ENCODE results near the gene CRADD.
"Not testable (repeated sequence)": the region's sequence is repeated elsewhere in the genome, so short reads cannot be mapped to it uniquely, and the experiment has no call there.

The CRADD gene

GRCh38 chr12:93740751-93741150 is 63.6 kb downstream of the CRADD start:
- DNase-seq = no peak

- DNase-seq = peak; percentile 51
Measured at GRCh38 chr12:93741659-93742109, 64.5 kb downstream of the CRADD start.

DNA sequence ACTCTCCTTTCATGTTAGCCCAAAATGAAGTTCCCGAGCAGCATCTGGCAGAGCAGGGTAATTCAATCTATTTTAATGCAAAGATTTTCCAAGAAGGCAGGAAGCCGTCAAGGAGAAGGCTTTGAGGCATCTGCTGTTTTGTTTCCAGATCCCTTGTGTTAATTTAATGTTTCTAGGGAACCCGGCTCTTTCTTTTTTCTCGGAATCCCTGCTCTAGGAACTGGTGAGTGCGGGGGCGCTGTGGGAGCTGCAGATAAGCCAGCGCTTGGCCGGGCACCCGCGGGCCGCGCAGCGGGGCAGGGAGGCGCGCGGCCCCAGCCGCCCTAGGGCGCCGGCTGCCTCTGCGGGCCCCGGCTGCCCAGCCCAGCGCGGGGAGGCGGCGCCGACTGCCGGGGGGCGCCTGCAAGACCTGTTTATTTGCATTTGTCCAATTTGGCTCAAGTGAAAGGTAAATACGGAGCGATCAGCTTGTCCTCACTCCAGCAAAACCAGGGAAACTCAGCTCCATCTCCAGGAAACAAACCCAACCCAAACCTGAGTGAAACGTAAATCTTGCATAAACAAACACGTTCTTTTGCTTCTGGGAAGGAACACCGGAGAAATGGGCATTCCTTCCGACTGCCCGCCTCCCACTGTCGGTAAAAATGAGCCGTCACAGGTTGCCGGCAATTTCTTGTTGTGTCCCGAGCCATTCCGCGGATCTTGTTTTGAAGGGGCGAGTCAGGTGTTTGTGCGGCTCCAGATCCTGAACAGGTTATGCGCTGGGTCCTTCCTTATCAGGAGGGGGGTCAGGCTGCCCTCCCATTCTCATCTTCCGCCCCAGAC is 65.1 kb downstream of the CRADD start:
- DNase-seq = peak; percentile 83

DNA sequence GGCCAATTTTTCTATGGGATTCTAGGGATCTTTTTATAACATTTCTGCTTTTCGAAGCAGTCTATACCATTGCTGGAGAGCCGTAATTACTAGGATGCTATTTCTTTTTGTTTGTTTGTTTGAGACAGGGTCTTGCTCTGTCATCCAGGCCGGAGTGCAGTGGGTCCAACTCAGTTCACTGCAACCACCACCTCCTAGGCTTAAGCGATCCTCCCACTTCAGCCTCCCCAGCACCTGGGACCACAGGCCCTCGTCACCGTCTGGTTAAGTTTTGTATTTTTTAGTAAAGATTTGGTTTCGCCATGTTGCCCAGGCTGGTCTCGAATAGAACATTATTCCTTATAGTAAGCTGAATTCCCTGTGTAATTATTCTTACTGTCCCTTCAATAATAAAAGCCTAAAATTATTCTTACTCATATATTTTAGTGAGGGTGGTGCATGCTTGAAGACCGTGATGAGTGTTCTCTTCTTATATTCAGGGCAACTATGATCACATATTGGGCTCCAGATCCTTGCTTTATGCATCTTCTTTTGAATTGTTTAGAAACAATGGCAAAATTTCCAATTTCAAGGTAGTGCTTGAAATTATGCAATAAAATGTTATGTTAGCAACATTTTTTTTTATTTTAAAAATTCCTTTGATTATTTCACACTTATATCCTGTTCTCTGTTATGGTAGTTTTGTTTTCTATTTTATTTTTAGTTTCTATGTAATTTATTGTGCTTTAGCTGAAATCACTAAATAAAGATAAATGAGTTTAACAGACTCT is 66.2 kb downstream of the CRADD start:
- no peak for DNase-seq

- DNase-seq = no peak
Measured at GRCh38 chr12:93743999-93744689, 67.0 kb downstream of the CRADD start.

- no peak for DNase-seq
Measured at GRCh38 chr12:93745286-93745685, 68.1 kb downstream of the CRADD start.

- no peak for DNase-seq
Measured at GRCh38 chr12:93746572-93747168, 69.5 kb downstream of the CRADD start.

DNA sequence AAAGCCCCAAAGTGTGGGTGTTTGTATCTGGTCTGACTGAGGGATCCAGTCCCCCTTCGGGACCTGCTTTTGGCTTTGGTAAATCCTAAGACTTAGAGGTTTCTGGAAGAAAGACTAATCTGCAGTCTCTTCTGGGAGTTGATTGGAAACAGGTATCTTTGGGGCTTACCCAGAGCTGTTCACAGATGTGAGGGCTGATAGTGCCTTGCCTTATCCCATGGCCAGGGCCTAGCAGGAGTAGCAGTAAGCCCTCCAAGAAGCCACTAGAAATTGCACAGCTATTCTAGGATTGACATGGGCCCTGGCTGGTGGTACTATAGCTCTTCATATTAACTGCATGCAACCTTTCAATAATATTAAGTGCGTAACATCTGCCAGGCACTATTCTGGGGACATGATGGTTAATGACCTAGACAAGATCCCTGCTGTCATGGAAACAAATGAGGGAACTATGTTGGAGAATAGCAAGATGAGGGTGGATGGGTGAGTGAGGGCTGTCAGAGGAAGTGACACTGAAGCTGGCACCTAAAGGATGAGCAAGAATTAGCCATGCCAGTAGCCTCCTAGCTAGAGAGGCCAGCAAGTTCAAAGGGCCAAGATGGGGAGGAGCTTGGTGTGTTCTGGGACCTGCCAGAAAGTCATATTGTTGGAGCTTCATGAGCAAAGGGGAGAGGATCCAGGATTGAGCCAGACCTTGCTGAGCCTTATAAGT is 71.7 kb downstream of the CRADD start:
- peak; percentile 11 for DNase-seq

DNA sequence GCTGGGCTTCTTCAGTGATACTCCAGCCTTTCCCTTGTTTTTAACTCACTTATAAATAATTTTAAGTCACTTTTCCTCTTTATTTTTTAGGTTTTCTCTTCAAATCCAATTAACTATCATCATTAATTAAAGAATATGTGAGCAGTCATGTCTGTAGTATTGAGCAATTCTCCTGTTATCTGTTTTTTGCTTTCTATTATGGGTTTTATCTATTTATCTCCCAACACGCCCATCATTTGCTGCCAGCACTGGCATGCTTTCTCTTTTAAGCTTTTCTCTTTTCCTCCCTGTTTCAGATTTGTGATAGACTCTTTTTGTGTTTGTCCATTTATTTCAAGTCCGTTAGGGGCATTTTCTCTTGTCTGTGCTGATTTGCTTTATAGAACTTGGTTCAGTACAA is 72.3 kb downstream of the CRADD start:
- no peak for DNase-seq

- no peak for DNase-seq
Measured at GRCh38 chr12:93750056-93750455, 72.9 kb downstream of the CRADD start.

DNA sequence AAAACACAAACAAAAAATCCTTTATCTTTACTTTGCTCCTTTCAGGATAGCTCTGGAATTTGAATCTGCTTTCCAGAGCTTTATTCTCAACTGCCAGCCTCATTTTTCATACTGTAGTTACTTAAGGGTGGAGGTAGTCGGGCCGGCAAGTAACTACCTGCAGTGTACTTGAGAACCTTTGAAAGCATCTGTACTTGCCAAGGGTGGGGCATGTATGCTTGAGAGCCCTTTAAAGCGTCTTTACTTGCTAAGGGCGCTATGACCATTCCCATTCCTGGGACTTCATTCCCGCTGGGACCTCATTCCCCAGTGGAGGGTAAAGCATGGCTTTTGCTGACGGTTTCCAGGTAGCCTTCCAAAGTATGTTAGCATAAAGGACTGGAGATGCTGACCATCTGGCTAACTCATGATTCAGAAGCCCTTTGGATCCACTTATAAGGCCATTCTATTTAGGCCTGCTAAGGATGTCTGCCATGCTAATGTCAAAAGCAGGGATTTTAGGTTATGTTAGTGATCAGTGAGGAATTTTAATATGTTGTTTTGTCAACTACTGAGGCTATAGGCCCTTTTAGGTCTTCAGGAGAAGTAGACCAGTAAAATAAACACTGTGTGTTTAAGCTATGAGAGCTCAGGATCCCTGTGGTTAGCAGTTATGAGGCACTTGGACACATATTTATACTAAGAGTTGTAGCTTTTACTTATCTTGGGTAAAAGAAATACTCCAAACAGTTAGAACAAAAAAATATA is 74.9 kb downstream of the CRADD start:
- DNase-seq = no peak

- no peak for DNase-seq
Measured at GRCh38 chr12:93753285-93753684, 76.1 kb downstream of the CRADD start.

- no peak for DNase-seq
Measured at GRCh38 chr12:93753838-93754429, 76.8 kb downstream of the CRADD start.

DNA sequence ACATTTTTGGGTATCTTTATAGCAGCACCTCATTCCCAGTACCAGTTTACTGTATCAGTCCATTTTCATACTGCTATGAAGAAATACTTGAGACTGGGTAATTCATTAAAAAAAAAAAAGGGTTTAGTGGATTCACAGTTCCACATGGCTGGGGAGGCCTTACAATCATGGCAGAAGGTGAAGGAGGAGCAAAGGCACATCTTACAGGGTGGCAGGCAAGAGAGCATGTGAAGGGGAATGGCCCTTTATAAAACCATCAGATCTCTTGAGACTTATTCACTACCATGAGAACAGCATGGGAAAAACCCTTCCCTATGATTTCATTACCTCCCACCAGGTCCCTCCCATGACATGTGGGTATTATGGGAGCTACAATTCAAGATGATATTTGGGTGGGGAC is 77.7 kb downstream of the CRADD start:
- not testable (repeated sequence) for DNase-seq

GRCh38 chr12:93756288-93756687 is 79.1 kb downstream of the CRADD start:
- no peak for DNase-seq

- DNase-seq = no peak
Measured at GRCh38 chr12:93757792-93758694, 80.9 kb downstream of the CRADD start.

GRCh38 chr12:93758801-93759373 is 81.7 kb downstream of the CRADD start:
- no peak for DNase-seq

DNA sequence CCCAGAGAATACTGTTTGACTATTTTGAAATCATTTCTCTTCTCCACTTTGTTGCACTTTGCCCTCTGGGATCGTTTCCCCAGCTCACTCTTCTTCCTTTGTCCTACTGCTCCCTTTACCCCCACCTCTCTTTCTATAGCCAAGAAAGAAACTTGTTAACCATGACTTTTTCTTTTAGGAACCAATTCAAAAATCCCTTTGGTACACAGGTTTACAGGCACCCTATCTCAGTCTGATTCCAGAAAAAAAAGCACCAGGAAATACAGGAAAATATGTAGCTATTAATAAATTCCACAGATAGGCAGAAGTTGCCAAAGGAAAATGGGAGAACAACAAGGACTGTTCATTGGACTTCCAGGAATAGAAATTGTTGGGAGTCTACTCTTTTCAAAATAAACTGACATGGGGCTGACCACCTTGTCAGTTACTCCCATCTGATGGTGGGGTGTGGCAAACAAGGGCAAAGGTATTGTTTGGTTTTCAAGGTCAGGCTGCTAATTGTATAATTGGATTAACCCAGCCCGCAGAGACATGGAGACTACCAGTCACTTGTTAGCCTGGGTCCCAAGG is 82.4 kb downstream of the CRADD start:
- peak; percentile 24 for DNase-seq

DNA sequence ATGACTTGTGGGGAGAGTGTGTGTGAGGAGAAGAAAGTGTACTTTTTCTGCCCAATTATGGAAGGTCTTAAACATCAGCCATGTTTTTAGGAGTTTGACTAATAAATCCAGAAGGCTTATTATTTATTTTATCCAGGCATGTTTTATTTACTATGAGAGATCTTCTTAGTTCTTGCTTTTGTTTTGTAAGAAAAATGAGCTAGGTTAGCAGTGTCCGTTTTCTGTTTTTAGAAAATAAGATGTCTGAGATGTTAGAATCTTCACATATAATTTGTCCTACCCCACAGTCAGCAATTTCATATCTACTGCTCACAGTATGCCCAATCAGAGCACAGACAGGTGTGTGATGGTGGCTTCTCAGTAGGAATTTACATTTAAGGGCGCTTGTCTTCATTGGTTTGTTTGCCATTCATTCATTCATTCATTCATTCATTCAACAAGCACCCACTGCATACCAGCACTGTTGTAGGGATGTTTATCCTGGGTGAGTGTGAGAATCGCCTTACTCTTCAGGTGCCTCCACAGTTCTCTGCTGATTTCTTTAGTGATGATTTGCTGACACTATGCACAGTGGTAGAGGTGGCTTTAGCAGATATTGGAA is 83.2 kb downstream of the CRADD start:
- DNase-seq = no peak
